Measurements from ENCODE around the gene ZNF296.
"Not testable (repeated sequence)": the region's sequence is repeated elsewhere in the genome, so short reads cannot be mapped to it uniquely, and the experiment has no call there.

ZNF296 gene

GRCh38 chr19:45076029-45076850 lies at the start of gene ZNF296:
Gene ZNF296, minus strand, starts transcription at chr19:45076478. Its CDS starts 105 bp downstream, at chr19:45076373.
- peak; percentile 80 for DNase-seq (ENCODE audit: low spot score)

GRCh38 chr19:45125360-45125759 lies 49.1 kb upstream of the ZNF296 start:
- no peak for DNase-seq (ENCODE audit: low spot score)

GRCh38 chr19:45124021-45124420 lies 47.7 kb upstream of the ZNF296 start:
- no peak for DNase-seq (ENCODE audit: low spot score)

- no peak for DNase-seq (ENCODE audit: low spot score)
Observed at GRCh38 chr19:45123440-45123850, 47.2 kb upstream of the ZNF296 start.

GRCh38 chr19:45122832-45123231 lies 46.6 kb upstream of the ZNF296 start:
- DNase-seq (ENCODE audit: low spot score): no peak

GRCh38 chr19:45121827-45122345 lies 45.6 kb upstream of the ZNF296 start:
- DNase-seq (ENCODE audit: low spot score): no peak

- DNase-seq (ENCODE audit: low spot score): no peak
Observed at GRCh38 chr19:45119582-45119981, 43.3 kb upstream of the ZNF296 start.

- DNase-seq (ENCODE audit: low spot score): not testable (repeated sequence)
Observed at GRCh38 chr19:45118591-45119355, 42.5 kb upstream of the ZNF296 start.

GRCh38 chr19:45118106-45118505 lies 41.8 kb upstream of the ZNF296 start:
- no peak for DNase-seq (ENCODE audit: low spot score)

- no peak for DNase-seq (ENCODE audit: low spot score)
Observed at GRCh38 chr19:45117671-45118070, 41.4 kb upstream of the ZNF296 start.

GRCh38 chr19:45117167-45117594 lies 40.9 kb upstream of the ZNF296 start:
- no peak for DNase-seq (ENCODE audit: low spot score)

GRCh38 chr19:45115809-45116615 lies 39.7 kb upstream of the ZNF296 start:
- no peak for DNase-seq (ENCODE audit: low spot score)

- DNase-seq (ENCODE audit: low spot score): no peak
Observed at GRCh38 chr19:45114116-45114515, 37.8 kb upstream of the ZNF296 start.

- DNase-seq (ENCODE audit: low spot score): no peak
Observed at GRCh38 chr19:45113628-45114027, 37.4 kb upstream of the ZNF296 start.

GRCh38 chr19:45112111-45112827 lies 36.0 kb upstream of the ZNF296 start:
- DNase-seq (ENCODE audit: low spot score): no peak

GRCh38 chr19:45110851-45111266 lies 34.6 kb upstream of the ZNF296 start:
- DNase-seq (ENCODE audit: low spot score): no peak

GRCh38 chr19:45107621-45108150 lies 31.4 kb upstream of the ZNF296 start:
- no peak for DNase-seq (ENCODE audit: low spot score)

- DNase-seq (ENCODE audit: low spot score): not testable (repeated sequence)
Observed at GRCh38 chr19:45106363-45106762, 30.1 kb upstream of the ZNF296 start.

- DNase-seq (ENCODE audit: low spot score): no peak
Observed at GRCh38 chr19:45104658-45105349, 28.5 kb upstream of the ZNF296 start.

GRCh38 chr19:45103508-45104319 lies 27.4 kb upstream of the ZNF296 start:
- DNase-seq (ENCODE audit: low spot score): no peak

Data from AG08396 (cell line).